Stimulated activated CD4-positive, alpha-beta T cell treated with anti-CD3 and anti-CD28 coated beads, Interleukin-12 subunit alpha, Interleukin-12 subunit beta, amount 100 ng/mL, for 24 hours (primary cell): ENCODE data around the gene TMEM41A.
A peak's percentile ranks its signal among the peaks of the same experiment; 100 is the strongest.

Experiments
- DNase-seq, 2 experiments: peaks; one replicate each; pipeline ENCODE4 v3.0.0-alpha.2; 2020; ENCODE audit warnings: low read depth in 2 of 2

TMEM41A gene

GRCh38 chr3:185498503-185499396 lies at the start of gene TMEM41A:
TMEM41A (minus strand) TSS chr3:185499035; CDS start chr3:185498961, 74 bp downstream.
- peak; percentile 82 to 92 for DNase-seq

- DNase-seq: no peak
Measured at GRCh38 chr3:185540695-185541094, 41.9 kb upstream of the TMEM41A start.

- no peak for DNase-seq
Measured at GRCh38 chr3:185539934-185540333, 41.1 kb upstream of the TMEM41A start.

- DNase-seq: peak; percentile 20 to 24
Measured at GRCh38 chr3:185537369-185537970, 38.6 kb upstream of the TMEM41A start.

GRCh38 chr3:185534511-185534910 lies 35.7 kb upstream of the TMEM41A start:
- no peak for DNase-seq

- no peak for DNase-seq
Measured at GRCh38 chr3:185532901-185533300, 34.1 kb upstream of the TMEM41A start.

GRCh38 chr3:185530856-185531255 lies 32.0 kb upstream of the TMEM41A start:
- no peak for DNase-seq

- DNase-seq: no peak
Measured at GRCh38 chr3:185528532-185528931, 29.7 kb upstream of the TMEM41A start.

- DNase-seq: no peak
Measured at GRCh38 chr3:185527364-185527763, 28.5 kb upstream of the TMEM41A start.

- DNase-seq: no peak
Measured at GRCh38 chr3:185526349-185526951, 27.6 kb upstream of the TMEM41A start.

GRCh38 chr3:185521349-185522138 lies 22.7 kb upstream of the TMEM41A start:
- no peak for DNase-seq

GRCh38 chr3:185519021-185519420 lies 20.2 kb upstream of the TMEM41A start:
- DNase-seq: no peak

- DNase-seq: no peak
Measured at GRCh38 chr3:185517387-185518130, 18.7 kb upstream of the TMEM41A start.

GRCh38 chr3:185511711-185512110 lies 12.9 kb upstream of the TMEM41A start:
- no peak for DNase-seq

GRCh38 chr3:185508335-185508991 lies 9.6 kb upstream of the TMEM41A start:
- no peak for DNase-seq

- DNase-seq: no peak
Measured at GRCh38 chr3:185507883-185508282, 9.0 kb upstream of the TMEM41A start.

- DNase-seq: no peak
Measured at GRCh38 chr3:185504636-185505035, 5.8 kb upstream of the TMEM41A start.

GRCh38 chr3:185503521-185503920 lies 4.7 kb upstream of the TMEM41A start:
- no peak for DNase-seq

- no peak for DNase-seq
Measured at GRCh38 chr3:185502987-185503386, 4.2 kb upstream of the TMEM41A start.

GRCh38 chr3:185490241-185490640 lies 8.6 kb downstream of the TMEM41A start:
- DNase-seq: no peak

GRCh38 chr3:185489462-185489861 lies 9.4 kb downstream of the TMEM41A start:
- DNase-seq: no peak
